Gastrocnemius medialis (tissue), 4 donors: ENCODE data around the gene SIK3.

Experiments used
- CTCF ChIP-seq, 5 experiments: fragments of 450-650 bp in 3 of 5; fragments of 200-600 bp in 2 of 5; sonication (generic) in 2 of 5; IDR thresholded peaks in 4 of 5; conservative IDR thresholded peaks in 1 of 5; 1 replicate in 4 of 5; 2 replicates in 1 of 5; pipeline ENCODE4 v1.5.1; 2016 to 2019; ENCODE audit warnings: antibody characterized with exemption in 5 of 5, mild to moderate bottlenecking in 3 of 5, moderate library complexity in 3 of 5
- POLR2A ChIP-seq, 2 donors: fragments of 450-650 bp; IDR thresholded peaks; one replicate each; pipeline ENCODE4 v1.6.1; 2017; ENCODE audit warnings: antibody characterized with exemption in 2 of 2, mild to moderate bottlenecking in 2 of 2, moderate library complexity in 2 of 2

GRCh38 chr11:117019871-117020270 is 78.4 kb downstream of the SIK3 start:
- no peak for TF ChIP-seq CTCF (IDR thresholded peaks at IDR 0.05 in 4 of 5, conservative IDR thresholded peaks at IDR 0.05 in 1 of 5)
- TF ChIP-seq POLR2A (IDR thresholded peaks at IDR 0.05): no peak
